Brain microvascular endothelial cell (primary cell): Measurements from ENCODE around the gene BOD1.
A peak's percentile ranks its signal among the peaks of the same experiment; 100 is the strongest.

ENCODE experiments used
- DNase-seq: peaks from one replicate; pipeline ENCODE4 v3.0.0-alpha.2; 2020
- H3K27ac ChIP-seq: fragments of 250-450 bp; sonication (Bioruptor Pico); 2 replicates; pipeline ENCODE4 v1.5.1; 2020; ENCODE audit warnings: mild to moderate bottlenecking, moderate library complexity
- H3K27me3 ChIP-seq: fragments of 250-450 bp; sonication (Bioruptor Pico); replicated peaks from 2 replicates; pipeline ENCODE4 v1.5.1; 2020; ENCODE audit warnings: mild to moderate bottlenecking
- H3K36me3 ChIP-seq: fragments of 250-450 bp; sonication (Bioruptor Pico); replicated peaks from 2 replicates; pipeline ENCODE4 v1.5.1; 2020; ENCODE audit warnings: mild to moderate bottlenecking
- H3K4me3 ChIP-seq: 2 replicates; pipeline ENCODE4 v1.5.1; 2011; ENCODE audit warnings: low read depth, mild to moderate bottlenecking, control low read depth, low read length, moderate library complexity
- in situ Hi-C: cut with HindIII; loops from 2 replicates; pipeline ENCODE4 v1.10.0; 2017; ENCODE audit warnings: low sequenced_read_pairs, low pct_ligation_motif_present
- TF ChIP-seq, protein P1 (sequence below): IDR thresholded peaks from 2 replicates; pipeline ENCODE4 v1.5.1; 2011; ENCODE audit warnings: low read depth, mild to moderate bottlenecking, moderate library complexity, low read length, control low read depth, inconsistent platforms; ENCODE audit errors: missing control alignments

The BOD1 gene

DNA sequence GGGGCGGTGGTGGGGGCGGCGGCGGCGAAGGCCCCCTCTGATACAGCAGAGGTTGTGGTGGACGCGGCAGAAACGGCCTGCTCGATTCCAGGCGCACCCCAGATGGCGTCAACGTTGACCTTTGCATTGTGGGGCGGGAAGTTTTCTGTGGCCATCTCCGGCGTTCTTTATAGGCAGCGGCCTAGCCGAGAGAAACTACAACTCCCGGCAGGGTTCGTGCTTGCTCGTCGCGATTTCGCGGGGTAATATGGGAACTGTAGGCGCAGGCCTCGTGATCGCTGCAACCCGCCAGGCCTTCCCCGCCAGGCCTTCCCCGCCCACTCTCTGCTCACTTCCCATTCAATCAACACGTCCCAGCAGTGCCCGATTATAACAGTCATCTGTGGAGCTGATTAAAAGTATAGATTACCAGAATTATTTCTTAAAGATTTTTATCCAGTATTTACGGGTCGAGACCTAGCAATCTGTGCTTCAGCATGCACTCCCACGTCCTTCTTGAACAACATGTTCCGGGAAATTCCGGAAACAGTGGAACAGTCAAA, at the start of gene BOD1:
Gene BOD1, minus strand, starts transcription at position 74 of the 542 bp plus-strand sequence. CDS start 214 bp downstream, outside the sequence.
- Histone ChIP-seq H3K4me3 (peak within 1 kb of the TSS; percentile 82), H3K36me3 (peaks cover 17% of the 10 kb centered on the region), H3K27ac (peak within 1 kb of the TSS; percentile 97), H3K27me3 (no peaks in the 10 kb centered on the region)
- TF ChIP-seq, protein P1, sequence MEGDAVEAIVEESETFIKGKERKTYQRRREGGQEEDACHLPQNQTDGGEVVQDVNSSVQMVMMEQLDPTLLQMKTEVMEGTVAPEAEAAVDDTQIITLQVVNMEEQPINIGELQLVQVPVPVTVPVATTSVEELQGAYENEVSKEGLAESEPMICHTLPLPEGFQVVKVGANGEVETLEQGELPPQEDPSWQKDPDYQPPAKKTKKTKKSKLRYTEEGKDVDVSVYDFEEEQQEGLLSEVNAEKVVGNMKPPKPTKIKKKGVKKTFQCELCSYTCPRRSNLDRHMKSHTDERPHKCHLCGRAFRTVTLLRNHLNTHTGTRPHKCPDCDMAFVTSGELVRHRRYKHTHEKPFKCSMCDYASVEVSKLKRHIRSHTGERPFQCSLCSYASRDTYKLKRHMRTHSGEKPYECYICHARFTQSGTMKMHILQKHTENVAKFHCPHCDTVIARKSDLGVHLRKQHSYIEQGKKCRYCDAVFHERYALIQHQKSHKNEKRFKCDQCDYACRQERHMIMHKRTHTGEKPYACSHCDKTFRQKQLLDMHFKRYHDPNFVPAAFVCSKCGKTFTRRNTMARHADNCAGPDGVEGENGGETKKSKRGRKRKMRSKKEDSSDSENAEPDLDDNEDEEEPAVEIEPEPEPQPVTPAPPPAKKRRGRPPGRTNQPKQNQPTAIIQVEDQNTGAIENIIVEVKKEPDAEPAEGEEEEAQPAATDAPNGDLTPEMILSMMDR, result no peak
- DNase-seq, result peak; percentile 99
- in situ Hi-C loops, result no loop called here

- TF ChIP-seq, protein P1, result no peak
- in situ Hi-C loops, result no loop called here
- no peaks in the 10 kb centered on the region for H3K27me3 ChIP-seq
- no peak overlapping the region for H3K27ac ChIP-seq
- H3K4me3 ChIP-seq, result no peak overlapping the region
- no peak for DNase-seq
- H3K36me3 ChIP-seq, result no peaks in the 10 kb centered on the region
Measured at GRCh38 chr5:173665326-173665725, 48.9 kb upstream of the BOD1 start.

DNA sequence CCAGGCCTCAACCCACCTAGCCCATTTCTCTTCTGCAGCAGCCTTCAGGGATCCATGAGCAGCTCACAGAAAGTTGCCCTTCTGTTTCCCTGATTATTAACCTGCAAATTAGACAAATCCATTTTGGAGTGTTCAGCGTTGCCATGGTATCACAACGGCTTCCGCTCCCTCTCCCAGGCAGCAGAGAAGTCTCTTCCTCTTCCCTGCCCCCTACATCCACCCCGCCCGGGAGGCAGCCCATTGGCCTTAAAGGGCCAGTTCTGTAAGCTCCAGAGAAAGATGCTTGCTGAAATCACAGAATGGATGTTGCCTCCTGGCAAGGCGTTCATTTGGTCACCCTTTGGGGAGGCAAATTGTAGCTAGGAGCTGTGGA, 47.7 kb upstream of the BOD1 start:
- in situ Hi-C loops, result no loop called here
- H3K27me3 ChIP-seq, result no peaks in the 10 kb centered on the region
- DNase-seq, result peak; percentile 7
- H3K4me3 ChIP-seq, result no peak overlapping the region
- no peaks in the 10 kb centered on the region for H3K36me3 ChIP-seq
- TF ChIP-seq, protein P1, result no peak
- H3K27ac ChIP-seq, result no peak overlapping the region

DNA sequence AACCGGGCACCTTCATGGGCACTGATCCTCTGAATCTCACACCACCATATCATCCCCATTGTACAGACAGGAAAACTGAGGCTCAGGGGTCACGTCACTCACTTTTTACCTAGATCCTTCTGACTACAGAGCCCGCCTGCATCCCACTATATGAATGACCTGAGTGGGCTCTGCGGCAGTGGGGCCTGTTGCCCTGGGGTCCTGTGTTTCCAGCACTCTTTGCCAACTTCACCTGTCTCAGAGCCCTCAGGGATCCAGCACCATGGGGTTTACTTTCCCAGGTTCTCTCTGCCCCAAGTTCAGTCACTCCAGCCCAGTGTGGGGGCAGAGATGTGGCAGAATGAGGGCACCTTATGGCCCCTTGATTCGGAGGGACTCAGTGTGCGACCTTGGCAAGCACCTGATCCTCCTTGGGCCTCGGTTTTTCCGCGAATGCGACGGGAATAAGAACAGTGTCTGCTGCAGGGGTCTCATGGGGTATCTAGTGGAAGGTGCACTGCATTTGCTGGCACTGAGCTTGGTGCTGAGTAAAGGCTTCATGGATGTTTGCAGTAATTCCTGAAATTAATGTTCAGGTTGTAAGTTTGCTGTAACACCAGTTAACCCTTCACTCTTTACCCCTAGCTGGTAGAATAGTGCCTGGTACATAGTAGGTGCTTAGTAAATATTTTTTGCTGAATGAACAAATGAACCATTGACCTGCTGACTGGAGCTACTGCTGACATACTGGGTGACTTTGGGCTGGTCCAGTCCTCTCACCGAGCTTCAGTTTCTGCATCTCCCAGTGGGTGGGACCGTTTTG, 47.1 kb upstream of the BOD1 start:
- no peak for DNase-seq
- Histone ChIP-seq H3K36me3 (no peaks in the 10 kb centered on the region), H3K4me3 (no peak overlapping the region), H3K27me3 (no peaks in the 10 kb centered on the region), H3K27ac (no peak overlapping the region)
- TF ChIP-seq, protein P1, result no peak
- in situ Hi-C loops, result no loop called here

- Histone ChIP-seq H3K36me3 (no peaks in the 10 kb centered on the region), H3K4me3 (no peak overlapping the region), H3K27me3 (no peaks in the 10 kb centered on the region), H3K27ac (no peak overlapping the region)
- DNase-seq, result no peak
- TF ChIP-seq, protein P1, result no peak
- in situ Hi-C loops, result no loop called here
Measured at GRCh38 chr5:173662581-173663351, 46.3 kb upstream of the BOD1 start.
